GM18505 (cell line): ENCODE results near the gene C2CD2L.

Experiments
- ATAC-seq: cut with Tn5 transposase; IDR thresholded peaks from one replicate; pipeline ENCODE4 v1.9.1; 2021; ENCODE audit not compliant: unreplicated experiment
- POLR2A ChIP-seq: IDR thresholded peaks from 4 replicates; pipeline ENCODE4 v1.6.1; 2011; ENCODE audit warnings: borderline replicate concordance; ENCODE audit not compliant: insufficient read depth, insufficient read length; ENCODE audit errors: extremely low read depth

Gene C2CD2L

DNA sequence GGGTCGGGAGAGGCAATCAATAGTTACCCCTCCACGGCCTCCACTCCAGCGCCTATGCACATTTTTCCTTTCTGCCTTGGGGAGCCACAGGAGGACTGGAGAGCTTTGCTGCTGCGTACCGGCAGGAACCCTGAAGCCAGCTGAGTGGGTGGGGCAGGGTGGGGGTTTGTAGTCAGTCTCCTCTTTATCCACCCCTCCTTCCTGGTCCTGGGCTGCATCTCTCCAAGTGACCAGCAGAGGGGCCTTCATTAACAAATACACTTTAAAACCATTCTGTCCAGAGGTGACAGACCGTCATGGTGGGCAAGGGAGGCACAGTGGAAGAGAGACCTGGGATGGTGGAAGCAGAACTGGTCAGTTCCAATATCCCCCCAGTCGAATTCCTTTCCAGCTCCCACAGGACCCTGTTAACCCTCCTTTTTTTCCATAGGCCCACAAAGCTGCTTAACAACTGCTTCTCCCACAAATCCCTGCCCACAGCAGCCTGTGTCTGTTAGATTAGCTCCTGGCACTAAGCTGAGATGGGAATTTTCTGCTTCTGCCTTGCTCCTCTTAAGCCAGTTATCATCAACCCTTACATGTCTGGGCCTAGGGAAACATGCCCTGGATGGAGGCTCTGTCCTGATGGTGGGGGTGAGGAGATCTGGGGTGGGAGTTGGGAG is 37.8 kb downstream of the C2CD2L start:
- no peak for ATAC-seq
- no peak for TF ChIP-seq POLR2A

DNA sequence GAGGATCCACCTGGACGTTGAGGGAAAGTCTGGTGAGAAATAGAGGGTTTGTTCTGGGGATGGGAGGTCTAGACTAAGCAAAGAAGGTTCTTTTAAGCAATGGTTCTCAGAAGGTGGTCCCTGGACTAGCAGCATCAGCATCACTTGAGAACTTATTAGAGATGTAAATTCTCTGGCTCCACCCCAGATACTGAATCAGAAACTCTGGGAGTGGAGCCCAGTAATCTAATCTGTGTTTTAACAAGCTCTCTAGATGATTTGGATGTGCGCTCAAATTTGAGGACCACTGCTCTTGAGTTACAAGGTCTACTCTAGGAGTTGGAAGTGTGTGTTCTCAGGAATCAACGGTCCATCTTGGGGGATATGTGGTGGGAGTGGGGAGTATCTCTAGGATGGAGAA is 38.4 kb downstream of the C2CD2L start:
- no peak for ATAC-seq
- TF ChIP-seq POLR2A, result no peak

DNA sequence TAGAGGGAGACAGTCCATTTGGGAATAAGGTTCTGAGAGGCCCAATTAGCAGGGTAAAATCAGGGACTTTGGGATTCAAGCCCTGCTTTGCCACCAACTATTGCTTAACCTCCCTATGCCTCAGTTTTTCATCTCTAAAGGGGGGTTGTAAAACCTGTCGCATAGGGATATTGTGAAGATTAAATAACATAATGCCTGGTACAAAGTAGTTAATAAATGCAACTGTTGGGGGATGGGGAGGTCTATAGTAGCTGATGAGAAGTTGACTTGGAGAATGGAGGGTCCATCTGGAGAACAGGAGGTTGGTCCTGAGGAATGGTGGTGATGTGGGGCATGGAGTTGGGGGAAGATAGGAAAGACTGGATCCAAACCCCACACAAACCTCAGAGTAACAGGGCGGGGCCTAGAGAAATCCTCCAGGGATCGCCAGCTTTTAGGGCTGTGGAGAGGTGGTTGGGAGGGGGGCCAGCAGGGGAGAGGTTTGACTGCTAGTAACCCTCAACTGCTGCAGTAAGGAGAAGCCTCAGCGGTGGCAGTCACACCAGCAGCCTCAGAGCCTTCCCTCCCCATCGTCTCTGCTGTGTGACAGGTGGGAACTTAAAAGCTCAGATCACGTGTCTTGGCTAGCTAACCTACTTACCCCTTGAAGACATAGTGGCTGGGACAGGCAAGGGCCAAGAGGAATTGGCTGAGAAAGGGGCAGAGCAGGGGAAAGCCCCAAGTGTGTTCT is 40.6 kb downstream of the C2CD2L start:
- TF ChIP-seq POLR2A, result no peak
- no peak for ATAC-seq

DNA sequence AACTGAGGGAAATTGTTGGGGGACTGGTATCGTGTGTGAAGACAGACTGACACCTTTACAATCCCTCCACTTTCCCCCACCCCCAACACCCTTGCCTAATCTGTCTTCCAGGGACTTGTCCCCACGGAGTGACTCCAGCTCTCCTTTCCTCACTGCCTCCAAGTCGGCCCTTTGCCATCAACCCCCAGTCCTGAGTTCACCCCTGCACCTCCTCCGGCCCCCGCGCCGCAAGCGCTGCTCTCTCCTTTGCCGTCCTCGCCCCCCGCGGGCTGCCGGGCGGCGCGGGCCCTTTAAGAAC is 41.5 kb downstream of the C2CD2L start:
- ATAC-seq, result no peak
- TF ChIP-seq POLR2A, result no peak

DNA sequence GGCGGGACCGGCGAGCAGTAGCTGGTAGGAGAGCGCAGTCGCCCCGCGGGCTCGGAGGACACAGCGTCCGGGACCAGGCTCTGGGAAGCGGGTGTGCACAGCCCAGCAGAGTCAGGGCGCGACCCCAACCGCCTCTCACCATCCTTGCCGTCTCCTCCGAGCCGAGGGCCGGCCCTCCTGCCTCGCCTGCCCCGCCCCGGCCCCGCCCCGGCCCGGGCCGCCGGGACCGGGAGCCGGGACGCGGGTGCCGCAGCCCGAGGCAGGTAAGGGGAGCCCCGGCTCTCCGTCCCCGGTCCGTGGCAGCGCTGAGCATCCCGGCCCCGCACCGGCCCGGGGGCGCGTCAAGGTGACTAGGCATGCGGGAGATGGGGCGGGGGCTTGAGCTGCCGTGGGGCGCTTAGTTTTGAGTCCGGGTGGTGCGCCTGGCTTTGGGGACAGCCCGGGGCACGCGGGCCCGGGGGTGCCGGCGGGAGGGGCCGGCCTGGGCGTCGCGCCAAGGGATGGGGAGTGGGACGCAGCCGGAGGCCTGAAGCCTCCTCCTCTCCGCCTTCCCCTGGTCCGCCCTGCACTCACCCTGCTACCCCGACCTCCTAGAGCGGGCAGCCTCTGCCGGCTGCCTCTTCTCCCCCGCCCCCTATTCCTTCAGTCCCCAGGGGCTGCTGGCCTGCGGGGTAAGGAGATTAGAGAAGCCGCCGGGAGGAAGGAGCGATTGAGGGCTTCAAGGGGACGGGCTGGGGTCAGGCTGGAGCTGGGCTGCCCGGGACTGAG is 42.1 kb downstream of the C2CD2L start, which contains the start of gene ABCG4:
Gene ABCG4 (plus strand): TSS at position 35 of the 768 bp plus-strand sequence. CDS start 914 bp downstream, outside the sequence.
- ATAC-seq, result no peak
- no peak for TF ChIP-seq POLR2A

DNA sequence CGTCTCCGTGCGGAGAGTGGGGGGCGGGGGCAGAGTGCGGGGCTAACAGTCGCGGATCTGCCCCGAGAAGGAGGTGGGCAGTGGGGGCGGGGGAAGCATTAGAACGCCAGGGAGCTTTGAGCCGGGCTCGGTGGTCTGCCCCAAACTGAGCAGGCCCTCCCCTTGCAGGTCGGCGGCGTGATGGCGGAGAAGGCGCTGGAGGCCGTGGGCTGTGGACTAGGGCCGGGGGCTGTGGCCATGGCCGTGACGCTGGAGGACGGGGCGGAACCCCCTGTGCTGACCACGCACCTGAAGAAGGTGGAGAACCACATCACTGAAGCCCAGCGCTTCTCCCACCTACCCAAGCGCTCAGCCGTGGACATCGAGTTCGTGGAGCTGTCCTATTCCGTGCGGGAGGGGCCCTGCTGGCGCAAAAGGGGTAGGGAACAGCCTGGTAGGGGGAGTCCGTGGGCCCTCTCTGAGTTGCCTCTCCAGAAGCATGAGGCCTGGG is 42.7 kb downstream of the C2CD2L start:
- ATAC-seq, result no peak
- TF ChIP-seq POLR2A, result no peak

DNA sequence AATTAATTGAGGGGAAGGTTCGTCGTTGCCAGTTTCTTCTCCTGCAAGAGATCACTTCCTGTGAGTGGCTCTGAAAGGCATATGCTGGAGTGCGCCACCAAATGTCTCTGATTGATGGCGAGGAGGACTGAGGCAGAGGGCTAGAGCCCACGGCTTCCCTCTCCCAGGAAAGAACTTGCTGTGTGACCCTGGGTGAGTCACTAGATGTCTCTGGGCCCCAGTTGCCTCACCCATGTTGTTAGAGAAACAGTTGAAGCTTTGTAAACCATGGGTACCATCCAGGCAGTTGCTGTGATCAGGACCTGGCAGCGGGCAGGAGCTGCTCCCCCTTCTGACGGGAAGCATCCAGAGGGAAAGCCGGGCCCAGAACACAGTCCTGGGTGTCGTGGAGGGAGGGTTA is 44.9 kb downstream of the C2CD2L start:
- no peak for ATAC-seq
- TF ChIP-seq POLR2A, result no peak

DNA sequence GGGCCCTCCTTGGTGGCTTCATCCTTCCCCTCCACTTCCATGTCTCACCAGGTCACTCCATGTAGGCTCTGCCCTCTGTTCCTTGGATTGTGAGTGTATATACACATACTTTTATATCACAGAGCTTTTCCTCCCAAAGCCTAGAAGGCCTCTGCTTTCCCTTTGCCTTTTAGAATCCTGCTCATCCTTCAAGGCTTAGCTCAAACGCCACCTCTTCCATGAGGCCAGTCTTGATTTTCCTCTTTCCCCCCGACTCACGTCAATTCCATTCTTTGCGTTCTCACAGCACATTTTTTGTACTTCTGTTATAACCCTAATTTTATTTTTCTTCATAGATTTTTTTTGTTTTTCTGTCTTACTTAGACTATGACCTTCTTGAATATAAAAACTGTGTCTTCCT is 45.5 kb downstream of the C2CD2L start:
- TF ChIP-seq POLR2A, result no peak
- no peak for ATAC-seq

DNA sequence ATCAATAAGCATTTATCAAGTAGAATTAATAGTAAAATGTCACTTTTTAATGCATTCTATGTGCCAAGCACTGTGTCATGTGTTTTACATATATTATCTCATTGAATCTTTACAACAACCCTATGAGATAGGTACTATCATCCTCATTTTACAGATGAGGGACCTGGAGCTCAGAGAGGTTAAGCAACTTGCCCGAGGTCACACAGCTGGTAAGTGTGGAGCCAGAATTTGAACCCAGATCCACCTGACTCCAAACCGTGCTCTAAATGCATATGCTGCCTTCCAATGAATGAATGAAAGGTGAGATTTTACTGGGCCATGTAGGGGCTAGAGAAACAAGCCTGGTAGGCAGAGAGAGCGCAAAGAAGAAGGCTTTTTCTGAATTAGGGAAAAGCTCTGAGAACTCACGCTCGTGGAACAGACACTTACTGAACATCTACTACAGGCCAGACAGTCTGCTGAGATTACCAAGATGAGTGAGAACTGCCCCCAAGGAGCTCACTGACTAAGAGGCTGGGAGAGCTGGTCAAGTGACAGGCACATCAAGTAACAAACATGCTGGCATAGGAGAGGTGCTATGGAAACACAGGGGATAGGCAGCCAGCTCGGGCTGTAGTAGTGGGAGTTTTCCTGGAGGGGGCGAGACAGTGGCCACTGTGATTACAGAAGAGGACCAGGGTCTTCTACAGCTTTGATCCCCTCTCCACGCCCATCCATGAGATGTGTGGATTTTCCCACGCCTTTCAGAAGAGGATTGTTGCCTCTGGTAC is 46.1 kb downstream of the C2CD2L start:
- TF ChIP-seq POLR2A, result no peak
- ATAC-seq, result no peak

DNA sequence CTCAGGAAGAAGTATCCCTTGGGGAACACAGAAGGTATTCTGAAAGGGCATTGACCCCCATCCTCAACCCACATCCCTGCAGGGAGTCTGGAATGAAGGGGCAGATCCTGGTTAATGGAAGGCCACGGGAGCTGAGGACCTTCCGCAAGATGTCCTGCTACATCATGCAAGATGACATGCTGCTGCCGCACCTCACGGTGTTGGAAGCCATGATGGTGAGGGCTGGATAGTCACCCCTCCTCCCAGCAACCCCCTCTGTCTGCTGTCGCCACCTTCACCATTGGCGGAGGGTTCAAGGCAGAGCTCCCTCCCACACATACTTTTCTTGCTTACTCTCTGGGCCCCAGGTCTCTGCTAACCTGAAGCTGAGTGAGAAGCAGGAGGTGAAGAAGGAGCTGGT is 47.0 kb downstream of the C2CD2L start:
- no peak for ATAC-seq
- no peak for TF ChIP-seq POLR2A

DNA sequence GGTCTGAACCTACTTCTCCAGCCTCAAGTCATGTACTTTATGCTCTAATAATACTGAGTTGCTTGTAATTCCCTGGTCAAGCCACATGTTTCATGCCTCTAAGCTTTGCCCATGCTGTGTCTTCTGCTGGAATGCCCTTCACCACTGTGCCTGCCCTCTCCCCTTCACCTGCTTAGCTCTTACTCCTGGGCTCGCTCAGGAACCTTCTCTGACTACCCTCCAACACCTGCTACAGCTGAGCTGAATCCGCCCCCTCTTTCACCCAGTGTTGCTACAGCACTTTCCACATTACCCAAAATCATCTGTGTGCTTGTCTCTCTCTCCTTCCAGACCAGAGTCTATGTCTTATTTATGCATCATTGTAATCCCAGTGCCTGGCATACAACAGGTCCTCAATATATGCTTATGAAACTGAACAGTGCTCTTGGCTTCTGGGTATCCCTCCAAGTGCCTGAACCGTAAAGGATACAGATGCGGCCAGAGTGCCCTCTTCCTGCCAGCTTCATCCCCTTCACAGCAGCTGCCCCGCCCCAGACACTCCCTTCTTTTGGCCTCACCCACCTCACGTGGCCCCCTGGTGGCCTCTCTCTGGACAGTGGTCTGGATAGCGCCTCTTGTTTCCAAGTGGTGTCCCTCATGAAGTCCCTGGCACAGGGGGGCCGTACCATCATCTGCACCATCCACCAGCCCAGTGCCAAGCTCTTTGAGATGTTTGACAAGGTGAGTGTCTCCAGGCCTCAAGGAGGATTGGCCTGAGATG is 48.8 kb downstream of the C2CD2L start:
- no peak for ATAC-seq
- no peak for TF ChIP-seq POLR2A

DNA sequence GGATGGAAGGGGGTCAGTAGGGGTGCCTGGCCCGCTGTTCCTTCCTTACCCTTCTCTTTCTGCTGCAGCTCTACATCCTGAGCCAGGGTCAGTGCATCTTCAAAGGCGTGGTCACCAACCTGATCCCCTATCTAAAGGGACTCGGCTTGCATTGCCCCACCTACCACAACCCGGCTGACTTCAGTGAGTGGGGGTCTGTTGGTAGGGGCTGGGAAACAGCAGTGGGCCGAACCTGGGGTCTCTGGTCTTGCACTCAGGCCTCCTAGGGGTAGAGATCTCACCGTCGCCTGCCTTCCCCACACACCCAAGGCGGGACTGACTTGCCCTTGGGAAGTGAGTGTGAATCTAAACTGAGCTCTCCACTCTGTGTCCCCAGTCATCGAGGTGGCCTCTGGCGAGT is 49.4 kb downstream of the C2CD2L start:
- TF ChIP-seq POLR2A, result no peak

DNA sequence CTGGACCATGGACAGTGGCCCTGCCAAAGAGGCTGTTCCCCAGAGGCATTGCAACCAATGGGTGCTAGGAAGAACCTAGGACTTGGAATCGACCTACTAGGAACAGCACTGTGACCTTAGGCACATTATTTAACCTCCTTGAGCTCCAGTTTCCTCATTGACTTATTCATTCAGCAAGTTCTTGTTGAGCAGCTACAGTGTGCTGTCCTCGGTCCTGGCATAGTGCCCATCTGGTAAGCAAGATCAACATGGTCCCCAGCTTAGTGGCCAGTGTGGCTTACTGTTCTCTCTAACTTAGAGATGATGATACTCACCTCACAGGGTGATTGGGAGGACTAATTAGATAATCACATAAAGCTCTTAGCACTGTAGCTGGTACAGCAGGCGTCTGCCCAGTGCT is 49.9 kb downstream of the C2CD2L start:
- TF ChIP-seq POLR2A, result no peak
- ATAC-seq, result no peak

More for the DNA sequence above, 49.4 kb downstream of the C2CD2L start:
- no peak for ATAC-seq

DNA sequence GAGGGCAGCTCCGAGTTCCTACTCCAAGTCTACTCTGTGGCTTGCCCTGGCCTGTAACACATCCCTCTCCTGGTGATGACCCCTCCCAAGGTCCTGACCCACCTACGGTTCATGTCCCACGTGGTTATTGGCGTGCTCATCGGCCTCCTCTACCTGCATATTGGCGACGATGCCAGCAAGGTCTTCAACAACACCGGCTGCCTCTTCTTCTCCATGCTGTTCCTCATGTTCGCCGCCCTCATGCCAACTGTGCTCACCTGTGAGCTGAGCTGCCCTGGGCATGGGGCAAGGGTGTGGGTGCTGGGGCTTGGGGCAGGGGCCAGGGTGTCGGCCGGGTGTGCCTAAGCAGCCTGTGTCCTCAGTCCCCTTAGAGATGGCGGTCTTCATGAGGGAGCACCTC is 51.3 kb downstream of the C2CD2L start:
- no peak for TF ChIP-seq POLR2A
- no peak for ATAC-seq
